ENCODE data around the gene TRIM44. TPM values are rescaled to one million over a fixed set of nuclear protein-coding genes. Genes with fewer than 3 reads are reported as not detected.
"Not testable (repeated sequence)": the region's sequence is repeated elsewhere in the genome, so short reads cannot be mapped to it uniquely, and the experiment has no call there.

TRIM44 gene
- total RNA-seq, 1 donor from 2014 or later, result 57.8 TPM

DNA sequence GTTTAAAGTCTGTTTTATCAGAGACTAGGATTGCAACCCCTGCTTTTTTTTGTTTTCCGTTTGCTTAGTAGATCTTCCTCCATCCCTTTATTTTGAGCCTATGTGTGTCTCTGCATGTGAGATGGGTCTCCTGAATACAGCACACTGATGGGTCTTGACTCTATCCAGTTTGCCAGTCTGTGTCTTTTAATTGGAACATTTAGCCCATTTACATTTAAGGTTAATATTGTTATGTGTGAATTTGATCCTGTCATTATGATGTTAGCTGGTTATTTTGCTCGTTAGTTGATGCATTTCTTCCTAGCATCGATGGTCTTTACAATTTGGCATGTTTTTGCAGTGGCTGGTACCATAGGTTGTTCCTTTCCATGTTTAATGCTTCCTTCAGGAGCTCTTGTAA is 114.7 kb downstream of the TRIM44 start:
- intact Hi-C loops (cut with DNase I); DNase-seq (ENCODE audit: low spot score): not testable (repeated sequence)

DNA sequence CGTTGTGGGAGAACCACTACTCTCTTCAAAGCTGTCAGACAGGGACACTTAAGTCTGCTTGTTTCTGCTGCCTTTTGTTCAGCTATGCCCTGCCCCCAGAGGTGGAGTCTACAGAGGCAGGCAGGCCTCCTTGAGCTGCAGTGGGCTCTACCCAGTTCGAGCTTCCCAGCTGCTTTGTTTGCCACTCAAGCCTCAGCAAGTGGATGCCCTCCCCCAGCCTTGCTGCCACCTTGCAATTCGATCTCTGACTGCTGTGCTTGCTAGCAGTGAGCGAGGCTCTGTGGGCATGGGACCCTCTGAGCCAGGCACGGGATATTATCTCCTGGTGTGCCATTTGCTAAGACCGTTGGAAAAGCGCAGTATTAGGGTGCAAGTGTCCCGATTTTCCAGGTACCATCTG is 116.4 kb downstream of the TRIM44 start:
- DNase-seq (ENCODE audit: low spot score); intact Hi-C loops (cut with DNase I): not testable (repeated sequence)

DNA sequence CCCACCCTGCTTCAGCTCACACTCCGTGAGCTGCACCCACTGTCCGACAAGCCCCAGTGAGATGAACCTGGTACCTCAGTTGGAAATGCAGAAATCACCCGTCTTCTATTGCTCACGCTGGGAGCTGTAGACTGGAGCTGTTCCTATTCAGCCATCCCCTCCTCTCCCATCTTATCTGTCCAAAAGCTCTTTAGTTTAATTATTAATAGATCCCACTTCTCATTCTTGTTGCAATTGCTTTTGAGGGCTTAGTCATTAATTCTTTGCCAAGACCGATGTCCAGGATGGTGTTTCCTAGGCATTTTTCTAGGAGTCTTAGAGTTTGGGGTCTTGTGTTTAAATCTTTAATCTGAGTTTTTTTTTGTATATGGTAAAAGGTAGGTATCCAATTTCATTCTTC is 116.8 kb downstream of the TRIM44 start:
- DNase-seq (ENCODE audit: low spot score), result no peak
- intact Hi-C loops (cut with DNase I), result no loop called here

DNA sequence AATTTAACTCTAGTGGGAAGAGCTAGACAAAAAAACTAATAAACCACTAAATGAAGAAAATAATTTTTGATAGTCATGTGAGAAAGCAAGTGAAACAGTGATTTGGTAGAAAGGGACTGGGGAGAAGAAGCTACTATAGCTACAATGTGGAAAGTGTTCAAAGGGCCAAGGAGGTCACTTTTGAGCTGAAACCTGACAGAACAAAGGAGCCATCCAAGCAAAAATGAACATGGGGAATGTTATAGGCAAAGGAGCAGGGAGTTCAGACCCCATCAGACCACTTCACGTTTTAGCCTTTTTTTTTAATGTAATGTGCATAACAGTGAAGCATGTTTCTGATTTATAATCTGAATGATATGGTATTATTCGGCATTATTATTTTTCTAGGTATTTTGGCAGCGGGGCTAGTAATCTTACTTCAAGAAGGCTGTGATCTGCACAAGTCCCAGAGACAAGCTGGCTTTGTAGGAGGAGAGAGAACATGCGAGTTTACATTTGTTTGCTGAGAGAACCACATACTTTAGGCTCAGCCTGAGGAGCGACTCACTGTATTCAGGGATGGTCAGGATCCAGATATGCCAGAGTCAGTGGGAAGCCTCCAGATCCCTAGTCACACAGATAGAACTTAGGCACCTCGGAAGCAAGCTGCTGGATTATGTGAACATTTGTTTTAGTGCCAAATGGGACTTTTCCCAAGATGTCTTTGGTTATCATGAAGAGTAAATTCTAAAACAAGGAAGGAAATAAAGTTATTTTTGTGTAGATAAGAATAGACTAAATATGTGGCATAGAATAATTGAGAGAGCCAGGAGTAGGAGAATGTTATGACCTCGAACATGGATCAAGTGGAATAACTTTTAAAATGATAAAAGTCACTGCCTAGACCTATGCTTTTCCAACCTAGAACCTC is 118.6 kb downstream of the TRIM44 start:
- no peak for DNase-seq (ENCODE audit: low spot score)
- intact Hi-C loops (cut with DNase I), result no loop called here

DNA sequence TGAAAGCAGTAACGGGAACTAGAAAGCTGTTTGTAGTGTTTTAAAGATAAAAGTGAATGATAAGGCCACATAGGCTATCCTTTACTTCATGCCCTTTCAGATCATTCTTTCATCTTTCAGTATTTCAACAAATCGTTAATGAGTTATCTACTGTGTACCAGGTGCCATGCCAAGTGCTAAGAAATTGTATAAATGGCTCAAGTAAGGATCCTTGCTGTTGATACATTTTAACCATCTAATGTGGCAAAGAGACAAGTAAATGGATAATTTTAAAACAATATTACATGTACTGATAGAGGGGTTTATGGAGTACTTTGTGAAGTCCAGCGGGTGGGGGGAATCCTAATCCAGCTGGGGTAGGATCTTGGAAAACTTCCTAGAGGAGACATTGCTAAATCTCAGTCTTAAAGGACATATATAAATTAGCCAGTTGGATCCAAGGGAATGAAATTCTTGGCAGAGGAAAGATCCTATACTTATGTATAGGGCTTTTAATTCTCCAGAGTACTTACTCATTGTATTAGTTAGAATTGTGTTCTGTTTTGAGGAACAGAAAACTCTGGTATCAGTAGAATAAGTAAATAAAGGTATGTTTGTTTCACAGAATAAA is 119.4 kb downstream of the TRIM44 start:
- intact Hi-C loops (cut with DNase I), result no loop called here
- no peak for DNase-seq (ENCODE audit: low spot score)

DNA sequence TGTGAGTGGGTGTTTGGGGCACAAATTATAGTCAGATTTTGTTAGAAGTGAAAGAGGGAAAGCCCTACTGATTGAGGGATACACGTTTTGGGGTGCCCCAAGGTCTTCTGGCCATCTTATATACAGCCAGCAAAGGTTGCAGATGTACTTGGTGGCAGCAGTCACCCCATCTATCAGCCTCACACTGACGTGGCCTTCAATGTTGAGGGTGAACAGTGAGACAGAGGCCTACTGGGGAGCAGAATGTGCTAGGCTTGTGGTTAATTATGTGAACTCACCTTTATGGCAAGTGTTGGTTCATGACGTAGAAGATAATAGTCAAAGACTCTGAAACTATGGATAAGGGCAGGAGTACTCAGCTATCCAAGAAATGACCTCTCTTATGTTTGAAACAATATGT is 121.2 kb downstream of the TRIM44 start:
- no peak for DNase-seq (ENCODE audit: low spot score)
- intact Hi-C loops (cut with DNase I), result no loop called here

DNA sequence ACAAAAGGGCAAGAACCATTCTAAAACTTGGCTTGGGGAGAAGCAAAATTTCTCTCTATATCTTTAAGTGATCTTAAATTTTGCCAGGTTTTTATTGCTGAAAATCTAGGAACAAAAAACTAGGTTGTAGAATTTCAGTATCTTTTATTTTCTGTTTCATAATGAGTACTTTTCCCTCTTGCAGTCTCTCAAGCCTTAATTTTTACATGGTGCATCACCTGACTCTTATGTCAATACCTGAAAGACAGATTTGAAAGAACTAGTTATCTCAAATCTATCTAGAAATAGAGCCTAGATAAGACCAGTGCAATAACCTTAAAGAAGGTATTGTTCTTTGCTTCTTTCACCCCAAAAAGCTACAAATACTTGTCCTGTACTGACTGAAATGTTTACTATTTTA is 122.1 kb downstream of the TRIM44 start:
- no peak for DNase-seq (ENCODE audit: low spot score)
- intact Hi-C loops (cut with DNase I), result loop anchor here (5.0 kb wide), 1 partner anchor 37 kb away; no protein-coding TSS in a partner anchor

DNA sequence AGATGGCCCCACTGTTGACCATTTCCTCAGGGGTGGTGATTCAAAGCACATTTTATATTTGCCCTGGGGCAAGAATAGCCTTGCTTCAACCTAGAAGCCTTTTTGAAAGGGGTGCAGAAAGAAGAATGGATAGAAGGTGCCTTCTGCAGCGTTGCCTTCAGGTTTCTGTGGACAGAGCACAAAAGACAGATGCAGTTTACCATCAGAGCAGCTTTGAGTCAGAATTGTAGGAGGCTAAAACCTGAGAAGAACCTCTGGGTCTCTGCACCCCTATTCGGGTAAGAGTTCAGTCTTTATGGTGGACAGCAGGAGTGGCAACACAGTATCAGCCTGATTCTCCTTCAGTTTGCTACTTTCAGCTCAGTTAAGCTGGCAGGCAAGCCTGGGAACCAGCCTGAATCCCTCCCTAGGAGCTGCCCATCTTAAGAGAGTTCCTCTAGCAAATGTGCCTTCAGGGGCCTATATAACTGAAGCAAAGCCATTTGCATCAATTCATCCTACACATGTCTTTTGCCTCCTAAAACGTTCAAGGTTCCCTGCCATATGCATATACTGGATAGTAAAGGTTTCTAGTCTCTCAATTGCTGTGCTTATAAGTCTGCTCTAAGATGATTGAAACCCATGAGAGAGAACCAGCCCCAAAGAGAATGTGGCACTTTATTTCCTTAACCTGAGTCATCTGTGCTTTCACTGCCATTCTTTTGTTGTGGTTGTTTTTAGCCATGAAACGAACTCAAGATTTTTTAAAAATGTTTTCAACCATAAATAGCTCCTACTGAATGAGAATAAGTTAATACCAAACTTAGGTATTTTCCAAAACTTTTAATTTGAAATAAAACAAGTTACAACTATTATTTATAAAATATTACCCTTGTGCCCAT is 123.0 kb downstream of the TRIM44 start:
- DNase-seq (ENCODE audit: low spot score), result no peak
- intact Hi-C loops (cut with DNase I), result loop anchor here (5.0 kb wide), 1 partner anchor 38 kb away; no protein-coding TSS in a partner anchor

DNA sequence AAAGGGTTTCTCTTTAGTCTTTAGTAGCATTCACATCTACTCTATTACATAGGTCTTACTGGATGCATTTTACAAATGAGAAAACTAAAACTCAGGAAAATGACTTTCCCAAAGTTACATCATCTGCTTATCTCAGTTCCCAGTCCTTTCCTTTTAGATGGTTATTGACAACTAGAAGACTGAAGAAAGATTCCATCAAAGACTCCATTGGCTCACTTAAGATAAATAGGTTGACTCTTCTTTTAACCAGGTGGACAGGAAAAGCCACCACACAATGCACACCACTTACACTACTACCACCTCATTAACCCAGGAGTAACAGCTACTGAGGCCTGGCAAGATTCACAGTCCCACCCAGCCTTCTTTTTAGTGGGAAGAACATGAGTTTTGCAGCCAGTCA is 123.6 kb downstream of the TRIM44 start:
- DNase-seq (ENCODE audit: low spot score), result no peak
- intact Hi-C loops (cut with DNase I), result loop anchor here (5.0 kb wide), 1 partner anchor 39 kb away; no protein-coding TSS in a partner anchor

DNA sequence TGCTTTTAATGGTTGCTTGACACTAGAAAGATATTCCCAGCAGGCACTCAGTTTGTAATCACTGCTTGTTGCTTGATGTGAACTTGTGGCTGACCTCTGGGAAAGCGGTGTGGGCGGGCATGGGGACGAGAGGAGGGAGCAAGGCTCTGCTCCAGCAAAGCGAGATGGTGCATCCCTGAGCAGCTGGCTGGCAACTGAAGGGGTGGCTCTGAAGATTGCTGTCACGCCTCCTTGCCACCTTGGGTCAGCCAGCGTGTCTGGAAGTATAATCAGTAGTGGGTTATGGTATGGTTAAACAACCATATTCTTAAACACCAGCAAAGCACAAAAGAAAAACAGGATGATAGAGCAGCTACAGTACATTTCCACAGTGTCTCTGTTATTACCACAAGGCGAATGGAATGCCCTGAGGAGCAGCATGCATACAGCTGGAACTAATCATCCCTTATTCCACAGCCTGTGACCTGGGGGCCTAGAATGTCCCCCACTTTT is 124.5 kb downstream of the TRIM44 start:
- DNase-seq (ENCODE audit: low spot score), result no peak
- intact Hi-C loops (cut with DNase I), result loop anchor here (5.0 kb wide), 1 partner anchor 40 kb away; no protein-coding TSS in a partner anchor

DNA sequence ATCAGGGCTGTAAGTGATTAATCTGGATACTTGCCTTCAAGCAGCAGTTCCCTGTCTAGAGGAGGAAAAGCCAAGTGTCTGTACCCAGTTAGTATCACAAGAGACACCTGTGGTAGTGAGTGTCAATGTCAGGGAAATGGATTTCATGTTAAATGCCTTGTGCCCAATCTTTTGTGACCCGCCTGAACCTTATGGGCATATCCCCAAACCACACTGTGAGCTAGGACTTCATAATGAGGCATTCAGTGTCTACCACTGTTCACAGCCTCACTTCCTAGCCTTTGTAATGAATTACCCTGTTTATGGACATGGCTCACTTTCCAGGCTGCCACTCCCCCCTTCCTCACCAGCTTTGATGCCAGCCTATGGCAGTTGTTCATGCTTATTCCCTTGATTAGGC is 125.1 kb downstream of the TRIM44 start:
- intact Hi-C loops (cut with DNase I), result loop anchor here (5.0 kb wide), 1 partner anchor 40 kb away; no protein-coding TSS in a partner anchor
- DNase-seq (ENCODE audit: low spot score), result no peak

DNA sequence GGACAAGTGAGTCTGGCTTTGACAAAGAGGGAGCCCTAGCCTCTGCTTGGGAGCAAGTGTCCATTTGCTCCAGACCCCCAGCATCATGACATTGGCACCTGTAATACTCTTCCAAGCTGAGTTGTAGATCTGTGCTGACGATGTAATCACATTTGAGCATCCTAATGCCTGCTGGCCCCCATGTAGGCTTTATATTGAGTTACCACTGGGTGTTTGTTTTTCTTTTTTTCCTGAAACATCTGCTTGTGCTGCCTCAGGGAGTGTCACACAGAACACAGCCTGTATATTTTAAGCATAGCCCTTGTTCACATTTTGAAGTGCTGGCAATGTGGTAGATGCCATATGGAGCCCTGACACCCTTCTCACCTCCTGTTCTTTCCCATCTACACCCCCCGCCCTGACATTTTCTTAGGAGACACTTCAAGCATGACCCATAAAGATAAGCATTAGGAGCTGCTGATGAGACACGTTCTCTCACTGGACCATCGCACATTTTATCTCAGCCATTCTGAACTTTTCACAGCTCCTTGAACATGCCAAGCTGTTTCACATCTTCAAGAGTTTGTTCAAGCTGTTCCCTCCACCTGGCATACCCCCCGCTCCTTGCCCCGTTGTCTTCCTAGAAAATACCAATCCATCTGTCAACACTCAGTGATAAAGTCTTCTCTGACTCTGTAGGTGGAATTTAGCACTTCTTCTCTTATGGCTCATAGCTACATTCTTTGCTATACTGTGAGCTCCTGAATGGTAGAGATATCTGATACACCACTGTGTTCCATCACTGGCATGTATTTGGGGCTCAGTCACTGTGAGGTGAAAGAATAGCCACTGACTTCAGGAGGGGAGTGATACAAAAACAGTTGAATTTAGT is 128.7 kb downstream of the TRIM44 start:
- no peak for DNase-seq (ENCODE audit: low spot score)
- intact Hi-C loops (cut with DNase I), result no loop called here

DNA sequence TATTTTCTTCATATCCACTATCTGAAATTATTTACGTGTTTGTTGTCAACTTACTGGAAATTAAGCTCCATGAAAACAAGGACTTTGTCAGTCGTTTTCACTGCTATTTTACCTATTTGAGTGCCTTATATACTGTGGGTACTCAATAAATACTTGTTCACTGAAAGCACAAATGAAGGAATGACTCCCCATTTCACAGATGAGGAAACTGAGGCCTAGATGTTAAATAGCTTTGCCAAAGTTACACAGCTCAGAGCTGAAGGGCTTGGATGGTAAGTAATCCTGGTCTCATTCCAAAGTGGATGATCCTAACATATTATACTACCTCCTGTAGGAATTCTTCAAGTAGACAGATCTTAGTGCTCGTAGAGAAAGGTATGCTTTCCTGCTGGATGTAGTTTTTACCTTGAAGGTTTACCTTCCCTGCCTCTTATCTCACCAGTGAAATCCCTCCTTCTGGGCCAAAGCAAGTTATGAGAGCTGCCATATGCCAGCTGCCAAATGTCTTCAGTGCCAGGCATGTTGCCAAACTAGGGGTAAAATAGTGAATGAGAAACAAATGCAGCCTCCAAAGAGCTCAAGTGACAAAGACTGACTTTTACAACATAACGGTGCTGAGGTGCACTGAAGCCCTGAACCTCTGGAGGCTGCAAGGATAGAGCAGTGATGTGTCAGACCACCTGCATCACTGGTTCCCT is 129.7 kb downstream of the TRIM44 start:
- intact Hi-C loops (cut with DNase I), result no loop called here
- DNase-seq (ENCODE audit: low spot score), result no peak

DNA sequence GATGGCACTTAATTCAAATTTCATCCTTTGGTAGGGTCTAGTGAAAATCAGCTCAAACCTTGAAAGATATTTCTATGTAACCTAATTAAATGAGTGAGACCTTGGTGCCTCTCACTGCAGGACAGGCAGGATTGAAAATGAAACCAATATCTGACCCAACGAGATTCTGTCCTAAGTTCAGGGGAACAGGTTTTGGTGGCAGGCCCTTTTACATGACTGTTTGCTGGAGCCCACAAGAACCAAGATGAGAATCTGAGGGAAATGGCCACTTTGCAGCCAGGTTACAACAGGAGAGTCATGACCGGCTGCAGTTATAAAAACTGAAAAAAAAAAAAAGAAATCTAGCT is 130.2 kb downstream of the TRIM44 start:
- intact Hi-C loops (cut with DNase I), result no loop called here
- DNase-seq (ENCODE audit: low spot score), result no peak

DNA sequence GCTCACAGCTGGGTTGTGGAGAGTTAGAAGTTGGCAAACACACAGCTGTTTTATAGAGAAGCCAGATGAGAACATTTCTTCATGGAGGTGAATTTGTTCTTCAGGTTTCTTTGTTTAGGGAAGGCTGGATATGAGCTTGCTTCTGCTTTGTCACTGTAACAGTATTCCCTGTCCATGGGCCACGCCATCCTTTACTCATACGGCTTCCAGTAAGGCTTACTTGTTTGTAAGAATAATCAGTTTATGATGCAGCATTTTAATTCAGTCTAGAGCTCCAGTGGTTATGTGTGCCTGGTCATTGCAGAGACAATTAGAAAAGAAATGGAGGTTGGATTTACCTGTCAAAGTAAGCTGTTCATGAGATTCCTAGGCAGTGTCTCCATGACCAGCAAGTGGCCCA is 131.8 kb downstream of the TRIM44 start:
- intact Hi-C loops (cut with DNase I), result no loop called here
- no peak for DNase-seq (ENCODE audit: low spot score)

DNA sequence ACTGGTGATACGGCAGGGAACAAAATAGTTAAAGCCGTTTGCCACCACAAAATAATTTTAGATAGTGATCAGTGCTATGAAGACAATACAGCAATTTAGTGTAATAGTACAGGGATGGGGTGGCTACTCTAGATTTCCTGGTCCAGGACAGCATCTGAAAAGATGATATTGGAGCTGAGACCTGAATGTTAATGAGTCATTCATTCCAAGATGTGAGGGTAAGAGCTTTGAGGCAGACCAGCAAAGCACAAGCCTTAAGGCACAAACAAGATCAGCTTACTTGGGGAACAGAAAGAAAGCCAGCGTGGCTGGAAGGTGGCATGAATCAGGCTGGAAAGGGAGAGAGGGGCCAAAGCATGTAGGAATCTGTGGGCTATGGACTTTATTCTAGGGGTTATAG is 132.3 kb downstream of the TRIM44 start:
- intact Hi-C loops (cut with DNase I), result no loop called here
- no peak for DNase-seq (ENCODE audit: low spot score)

DNA sequence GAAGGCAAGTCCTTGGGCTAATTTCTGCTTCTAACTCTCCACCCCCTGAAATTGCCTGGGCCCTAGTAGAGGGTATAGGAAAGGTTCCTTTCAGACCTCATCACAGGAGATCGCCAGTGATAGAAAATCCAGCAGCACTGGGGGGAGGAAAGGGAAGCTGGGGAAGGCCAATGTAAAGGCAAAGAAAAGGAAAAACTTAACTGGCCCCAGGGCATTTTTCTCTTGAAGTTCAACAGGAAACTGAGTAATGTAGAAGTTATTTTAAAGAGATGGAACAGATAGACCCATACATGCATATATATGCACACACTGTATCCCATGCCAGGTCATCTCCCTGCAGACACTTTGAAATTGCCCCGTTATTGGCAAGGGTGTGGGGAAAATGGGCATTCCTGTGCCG is 134.0 kb downstream of the TRIM44 start:
- intact Hi-C loops (cut with DNase I), result no loop called here

DNA sequence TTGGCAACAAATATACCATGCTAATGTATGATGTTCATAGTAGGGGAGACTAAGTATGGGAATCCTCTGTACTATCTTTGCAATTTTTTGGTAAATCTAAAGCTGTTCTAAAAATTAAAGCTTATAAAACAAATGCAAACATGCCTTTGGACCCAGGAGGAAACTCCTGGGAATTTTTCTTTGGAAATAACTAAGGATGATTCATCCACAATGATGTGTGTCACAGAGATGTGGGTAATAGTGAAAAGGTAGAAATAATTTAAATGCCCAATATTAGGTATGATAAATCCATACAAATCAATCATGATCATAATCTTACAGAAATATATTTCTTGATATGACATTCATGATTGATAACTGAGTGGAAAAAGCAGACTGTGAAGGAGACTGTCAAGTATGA is 135.8 kb downstream of the TRIM44 start:
- intact Hi-C loops (cut with DNase I), result no loop called here
- DNase-seq (ENCODE audit: low spot score), result no peak

More for the DNA sequence above, 134.0 kb downstream of the TRIM44 start:
- DNase-seq (ENCODE audit: low spot score), result no peak

All from cardiac septum (tissue), 1 donor.